HepG2 (cell line): ENCODE data around the gene ALKBH2. TPM values are rescaled to one million over a fixed set of nuclear protein-coding genes. Genes with fewer than 3 reads are reported as not detected.

Experiments
- ATF7-NPFF ChIP-seq: sonication (generic); formaldehyde crosslinking; IDR thresholded peaks from 2 replicates; pipeline ENCODE4 v1.8.1; 2023; ENCODE audit warnings: mild to moderate bottlenecking, low read depth, missing genetic modification reagents, moderate library complexity
- CEBPB ChIP-seq: IDR thresholded peaks from 2 replicates; pipeline ENCODE4 v1.6.1; 2011; ENCODE audit warnings: low read depth, low read length, improper control_type of control experiment, borderline replicate concordance
- KDM4B ChIP-seq: sonication (generic); formaldehyde crosslinking; IDR thresholded peaks from 2 replicates; pipeline ENCODE4 v1.4.0; 2020; ENCODE audit warnings: missing genetic modification reagents
- KLF11 ChIP-seq: IDR thresholded peaks from 2 replicates; pipeline ENCODE4 v1.6.1; 2016; ENCODE audit warnings: missing compliant biosample characterization
- MTF2 ChIP-seq: sonication (generic); formaldehyde crosslinking; IDR thresholded peaks from 2 replicates; pipeline ENCODE4 v1.5.0; 2020; ENCODE audit warnings: missing genetic modification reagents, borderline replicate concordance
- MYNN ChIP-seq: sonication (generic); formaldehyde crosslinking; IDR thresholded peaks from 2 replicates; pipeline ENCODE4 v1.4.0; 2020; ENCODE audit warnings: mild to moderate bottlenecking, low read depth, missing genetic modification reagents
- NCOA2 ChIP-seq: sonication (generic); formaldehyde crosslinking; IDR thresholded peaks from 2 replicates; pipeline ENCODE4 v1.8.0; 2022; ENCODE audit warnings: inconsistent platforms
- NFATC3 ChIP-seq: sonication (generic); formaldehyde crosslinking; IDR thresholded peaks from 2 replicates; pipeline ENCODE4 v1.5.1; 2020; ENCODE audit warnings: mild to moderate bottlenecking, missing genetic modification reagents
- NFKB2 ChIP-seq: sonication (generic); formaldehyde crosslinking; IDR thresholded peaks from 2 replicates; pipeline ENCODE4 v1.4.0; 2020; ENCODE audit warnings: missing genetic modification reagents, borderline replicate concordance
- POGZ ChIP-seq: sonication (generic); formaldehyde crosslinking; IDR thresholded peaks from 2 replicates; pipeline ENCODE4 v1.4.0; 2020; ENCODE audit warnings: mild to moderate bottlenecking, missing genetic modification reagents
- PRDM10 ChIP-seq: sonication (generic); formaldehyde crosslinking; IDR thresholded peaks from 2 replicates; pipeline ENCODE4 v1.4.0; 2020; ENCODE audit warnings: low read depth, missing genetic modification reagents
- PTBP1 ChIP-seq: fragments of 200-400 bp; formaldehyde crosslinking; IDR thresholded peaks from 2 replicates; pipeline ENCODE4 v1.6.1; 2018; ENCODE audit warnings: low read length, low read depth; ENCODE audit not compliant: poor library complexity, severe bottlenecking
- RAD51 ChIP-seq: fragments of 450-650 bp; IDR thresholded peaks from 2 replicates; pipeline ENCODE4 v1.6.1; 2016; ENCODE audit warnings: borderline replicate concordance
- YEATS2 ChIP-seq: sonication (generic); formaldehyde crosslinking; IDR thresholded peaks from 2 replicates; pipeline ENCODE4 v1.4.0; 2020; ENCODE audit warnings: missing genetic modification reagents, borderline replicate concordance
- ZBTB26 ChIP-seq: IDR thresholded peaks from 2 replicates; pipeline ENCODE4 v1.6.1; 2016; ENCODE audit warnings: missing compliant biosample characterization, missing genetic modification reagents, borderline replicate concordance
- ZBTB43 ChIP-seq: sonication (generic); formaldehyde crosslinking; conservative IDR thresholded peaks from 2 replicates; pipeline ENCODE4 v1.4.0; 2020; ENCODE audit warnings: missing genetic modification reagents
- ZMYM2 ChIP-seq: sonication (generic); formaldehyde crosslinking; IDR thresholded peaks from 2 replicates; pipeline ENCODE4 v1.8.0; 2022; ENCODE audit warnings: mild to moderate bottlenecking, missing genetic modification reagents
- ZNF232 ChIP-seq: sonication (generic); formaldehyde crosslinking; IDR thresholded peaks from 2 replicates; pipeline ENCODE4 v1.4.0; 2020; ENCODE audit warnings: missing genetic modification reagents, borderline replicate concordance
- ZNF326 ChIP-seq: sonication (generic); formaldehyde crosslinking; IDR thresholded peaks from 2 replicates; pipeline ENCODE4 v1.4.0; 2020; ENCODE audit warnings: missing genetic modification reagents, borderline replicate concordance
- ZNF510 ChIP-seq: sonication (generic); formaldehyde crosslinking; IDR thresholded peaks from 2 replicates; pipeline ENCODE4 v1.4.0; 2020; ENCODE audit warnings: low read depth, mild to moderate bottlenecking, missing genetic modification reagents
- ZNF740 ChIP-seq: sonication (generic); formaldehyde crosslinking; IDR thresholded peaks from 2 replicates; pipeline ENCODE4 v1.4.0; 2020; ENCODE audit warnings: missing genetic modification reagents
- ZNF75D ChIP-seq: sonication (generic); formaldehyde crosslinking; IDR thresholded peaks from 2 replicates; pipeline ENCODE4 v1.8.1; 2023; ENCODE audit warnings: missing genetic modification reagents, mild to moderate bottlenecking, borderline replicate concordance
- polyA plus RNA-seq, 8 experiments: library from polyadenylated mRNA; depleted of rRNA in 3 of 8; stranded (reverse) in 7 of 8; unstranded in 1 of 8; fragments of >200 nt; fragmentation: Illumina TruSeq in 4 of 8; extraction: Trizol in 4 of 8; gene quantifications; 2 replicates each; pipeline versions ENCODE4 v1.2.1 to v1.2.3, GENCODE V29; 2011 to 2016; ENCODE audit warnings: low read depth in 4 of 8, missing spikeins in 1 of 8, mixed read lengths in 1 of 8; ENCODE audit not compliant: insufficient read depth in 1 of 8
- total RNA-seq, 5 experiments: library from RNA; depleted of rRNA; stranded (reverse); fragments of >200 nt; fragmentation: Illumina TruSeq; extraction: Trizol; gene quantifications; 2 replicates each; pipeline ENCODE4 v1.2.3, GENCODE V29; 2016; ENCODE audit warnings: low read depth in 1 of 5

The ALKBH2 gene
- total and polyA plus RNA-seq, 2 of the 13 experiments (the other 11 are each of a cell fraction or from before 2014, with no cell fraction given), result 21.0 to 40.5 TPM

- 0 out of 2 replicates have a peak, but pooled peaks have one; percentile 30 for TF ChIP-seq ZNF740 (CRISPR knock-in tag)
- TF ChIP-seq ATF7-NPFF, result peak; percentile 74; the same call in 1 of the 2 replicates
- no peak for TF ChIP-seq ZMYM2 (CRISPR knock-in tag)
- 0 out of 2 replicates have a peak, but pooled peaks have one; percentile 41 for TF ChIP-seq PRDM10 (CRISPR knock-in tag)
- TF ChIP-seq NFKB2 (CRISPR knock-in tag), result peak; percentile 90; the same call in 1 of the 2 replicates
- TF ChIP-seq NCOA2 (CRISPR knock-in tag), result peak; percentile 61; the same call in 1 of the 2 replicates
- no peak for TF ChIP-seq MYNN (CRISPR knock-in tag)
- TF ChIP-seq ZNF326 (CRISPR knock-in tag), result no peak
- TF ChIP-seq NFATC3, result 0 out of 2 replicates have a peak, but pooled peaks have one; percentile 41
- TF ChIP-seq KLF11 (CRISPR knock-in tag), result peak; percentile 88; the same call in 1 of the 2 replicates
- TF ChIP-seq RAD51, result no peak
- peak; percentile 98 for TF ChIP-seq POGZ (CRISPR knock-in tag)
- no peak for TF ChIP-seq ZBTB43 (CRISPR knock-in tag)
- TF ChIP-seq ZNF75D (CRISPR knock-in tag), result no peak
- TF ChIP-seq CEBPB, result no peak
- TF ChIP-seq ZNF232 (CRISPR knock-in tag), result peak; percentile 74; the same call in 1 of the 2 replicates
- TF ChIP-seq ZNF510 (CRISPR knock-in tag), result no peak
- no peak for TF ChIP-seq PTBP1
- no peak; the same call in 1 of the 2 replicates for TF ChIP-seq MTF2 (CRISPR knock-in tag)
- TF ChIP-seq ZBTB26 (CRISPR knock-in tag), result peak; percentile 70
- peak; percentile 88 for TF ChIP-seq KDM4B
- peak; percentile 98 for TF ChIP-seq YEATS2 (CRISPR knock-in tag)
Measured at GRCh38 chr12:109052414-109053323, 40.6 kb downstream of the ALKBH2 start, which contains the start of gene USP30 (continued).
